Measurements from ENCODE around the gene MUSK. TPM values are rescaled to one million over a fixed set of nuclear protein-coding genes. Genes with fewer than 3 reads are reported as not detected.

MUSK gene
- total RNA-seq, 4 donors from 2014 or later: 0.31 to 0.37 TPM; not detected in 2

DNA sequence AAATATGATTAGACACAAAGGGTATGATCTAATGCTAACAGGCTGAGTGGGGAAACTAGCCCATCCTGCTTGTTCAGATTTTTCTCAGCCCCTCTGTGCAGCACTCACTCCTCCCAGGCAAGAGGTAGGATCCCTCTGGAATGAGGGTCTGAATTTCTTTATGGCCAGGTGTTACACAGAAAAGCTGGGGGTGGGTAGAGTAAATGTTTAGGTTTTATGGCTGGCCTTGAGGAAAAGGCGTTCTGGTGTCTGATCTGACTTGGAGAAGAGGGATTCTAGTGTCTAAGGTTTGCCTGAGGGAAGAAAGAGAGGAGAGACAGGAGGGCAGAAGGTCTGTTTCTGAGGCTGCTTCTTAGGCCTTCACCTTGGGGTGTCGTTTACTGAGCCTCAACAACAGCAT is 97.3 kb downstream of the MUSK start:
- TF ChIP-seq, protein P1, sequence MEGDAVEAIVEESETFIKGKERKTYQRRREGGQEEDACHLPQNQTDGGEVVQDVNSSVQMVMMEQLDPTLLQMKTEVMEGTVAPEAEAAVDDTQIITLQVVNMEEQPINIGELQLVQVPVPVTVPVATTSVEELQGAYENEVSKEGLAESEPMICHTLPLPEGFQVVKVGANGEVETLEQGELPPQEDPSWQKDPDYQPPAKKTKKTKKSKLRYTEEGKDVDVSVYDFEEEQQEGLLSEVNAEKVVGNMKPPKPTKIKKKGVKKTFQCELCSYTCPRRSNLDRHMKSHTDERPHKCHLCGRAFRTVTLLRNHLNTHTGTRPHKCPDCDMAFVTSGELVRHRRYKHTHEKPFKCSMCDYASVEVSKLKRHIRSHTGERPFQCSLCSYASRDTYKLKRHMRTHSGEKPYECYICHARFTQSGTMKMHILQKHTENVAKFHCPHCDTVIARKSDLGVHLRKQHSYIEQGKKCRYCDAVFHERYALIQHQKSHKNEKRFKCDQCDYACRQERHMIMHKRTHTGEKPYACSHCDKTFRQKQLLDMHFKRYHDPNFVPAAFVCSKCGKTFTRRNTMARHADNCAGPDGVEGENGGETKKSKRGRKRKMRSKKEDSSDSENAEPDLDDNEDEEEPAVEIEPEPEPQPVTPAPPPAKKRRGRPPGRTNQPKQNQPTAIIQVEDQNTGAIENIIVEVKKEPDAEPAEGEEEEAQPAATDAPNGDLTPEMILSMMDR (IDR thresholded peaks at IDR 0.05): no peak
- ATAC-seq (ENCODE audit: low FRiP score) (no peak), DNase-seq (ENCODE audit: low spot score) (no peak)

- DNase-seq (ENCODE audit: low spot score) (no peak), ATAC-seq (ENCODE audit: low FRiP score) (peak; percentile 70)
- TF ChIP-seq, protein P1 (IDR thresholded peaks at IDR 0.05): no peak
Observed at GRCh38 chr9:110767559-110768063, 99.0 kb downstream of the MUSK start.

GRCh38 chr9:110768886-110769285 is 100.3 kb downstream of the MUSK start:
- ATAC-seq (ENCODE audit: low FRiP score) (no peak), DNase-seq (ENCODE audit: low spot score) (no peak)
- TF ChIP-seq, protein P1 (IDR thresholded peaks at IDR 0.05): no peak

DNA sequence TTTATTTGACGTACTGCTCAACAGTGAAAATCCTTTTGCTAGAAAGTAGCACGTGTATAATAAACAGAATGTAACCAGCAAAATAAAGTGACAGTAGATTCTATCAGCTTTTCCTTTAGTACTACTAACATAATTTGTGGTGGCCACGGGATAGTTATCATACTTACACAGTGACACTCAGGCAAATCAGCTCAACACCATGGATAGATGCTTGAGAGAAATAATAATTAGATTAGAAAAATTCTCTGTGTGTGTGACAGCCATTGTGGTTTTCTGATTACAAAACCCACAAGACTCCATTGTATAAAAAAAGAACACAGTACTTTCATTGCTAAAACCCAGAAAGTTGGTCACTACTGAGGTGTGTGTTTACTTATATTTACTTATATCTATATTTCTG is 101.1 kb downstream of the MUSK start:
- DNase-seq (ENCODE audit: low spot score) (no peak), ATAC-seq (ENCODE audit: low FRiP score) (no peak)
- TF ChIP-seq, protein P1 (IDR thresholded peaks at IDR 0.05): no peak

GRCh38 chr9:110775724-110776123 is 107.1 kb downstream of the MUSK start:
- TF ChIP-seq, protein P1 (IDR thresholded peaks at IDR 0.05): no peak
- DNase-seq (ENCODE audit: low spot score): no peak
- no peak for ATAC-seq (ENCODE audit: low FRiP score)

- no peak for ATAC-seq (ENCODE audit: low FRiP score)
- TF ChIP-seq, protein P1 (IDR thresholded peaks at IDR 0.05): no peak
- DNase-seq (ENCODE audit: low spot score): no peak
Observed at GRCh38 chr9:110776221-110776620, 107.6 kb downstream of the MUSK start.

- ATAC-seq (ENCODE audit: low FRiP score): no peak
- DNase-seq (ENCODE audit: low spot score): no peak
- TF ChIP-seq, protein P1 (IDR thresholded peaks at IDR 0.05): no peak
Observed at GRCh38 chr9:110777196-110777875, 108.7 kb downstream of the MUSK start.

Measured in omental fat pad (tissue), 4 donors.